Activated CD8-positive, alpha-beta memory T cell treated with anti-CD3 and anti-CD28 coated beads, Interleukin-2, amount 50 U/mL, for 1 hour (primary cell): ENCODE data around the gene VMAC.

Source experiments
- DNase-seq: peaks from one replicate; pipeline ENCODE4 v3.0.0-alpha.2; 2020; ENCODE audit errors: extremely low read depth

Gene VMAC

GRCh38 chr19:5952193-5953029 lies 47.7 kb downstream of the VMAC start:
- DNase-seq = no peak

DNA sequence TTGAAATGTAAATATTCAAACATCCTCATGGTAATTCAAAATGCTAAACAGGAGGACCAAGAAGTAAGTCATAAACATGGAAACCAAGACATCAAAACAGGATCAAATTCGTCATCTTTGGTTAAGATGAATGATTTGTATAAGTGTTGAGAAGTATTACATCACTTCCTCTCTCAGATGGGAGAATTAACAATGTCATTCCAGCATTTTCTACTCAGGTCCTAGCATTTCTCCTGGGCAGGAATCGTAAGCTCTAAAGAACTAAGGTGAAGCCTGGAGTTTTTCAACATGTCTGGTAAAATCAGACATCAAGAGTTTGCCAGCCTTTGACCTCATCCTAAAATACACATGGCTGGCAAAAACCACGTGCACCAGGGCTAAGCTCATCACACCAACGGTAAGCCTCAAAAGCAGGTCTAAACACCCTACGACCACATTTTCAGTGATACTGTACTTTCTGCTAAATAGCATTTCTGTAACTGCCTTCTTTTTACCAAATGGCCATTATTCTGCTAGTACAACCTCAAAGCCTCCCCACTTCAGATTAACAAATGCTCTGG lies 48.4 kb downstream of the VMAC start:
- DNase-seq = no peak

GRCh38 chr19:5953680-5954213 lies 49.1 kb downstream of the VMAC start:
- no peak for DNase-seq

DNA sequence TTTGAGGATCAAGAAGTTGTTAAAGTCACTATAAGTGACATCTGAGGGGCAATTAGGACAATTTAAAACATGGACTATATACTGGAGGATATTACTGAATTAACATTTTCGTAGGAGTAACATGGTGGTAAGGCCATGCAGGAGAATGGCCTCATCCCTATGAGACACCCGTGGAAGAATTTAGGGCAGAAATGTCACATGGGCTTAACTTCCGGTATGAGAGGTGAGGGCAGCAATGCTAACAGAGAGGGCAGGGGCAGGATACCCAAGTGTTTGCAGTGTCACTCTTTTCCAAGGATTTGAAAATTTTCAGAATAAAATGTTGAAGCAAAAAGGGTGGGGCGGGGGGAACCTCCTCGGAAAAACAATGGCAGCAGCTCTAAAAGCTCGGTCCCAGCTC lies 49.6 kb downstream of the VMAC start:
- no peak for DNase-seq

DNA sequence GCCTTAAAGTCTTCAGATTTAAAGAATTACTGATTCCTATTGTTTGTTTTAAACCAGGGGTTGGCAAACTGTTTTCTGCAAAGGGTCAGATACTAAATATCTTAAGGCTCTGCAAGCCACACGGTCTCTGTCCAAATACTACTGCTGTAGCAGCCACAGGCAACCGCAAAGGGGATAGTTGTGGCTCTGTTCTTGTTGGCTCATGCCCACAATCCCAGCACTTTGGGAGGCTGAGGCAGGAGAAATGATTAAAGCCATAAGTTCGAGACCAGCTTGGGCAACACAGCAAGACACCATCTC lies 50.9 kb downstream of the VMAC start:
- no peak for DNase-seq

- no peak for DNase-seq
Observed at GRCh38 chr19:5956323-5956722, 51.7 kb downstream of the VMAC start.

- DNase-seq = no peak
Observed at GRCh38 chr19:5956728-5957127, 52.1 kb downstream of the VMAC start.

DNA sequence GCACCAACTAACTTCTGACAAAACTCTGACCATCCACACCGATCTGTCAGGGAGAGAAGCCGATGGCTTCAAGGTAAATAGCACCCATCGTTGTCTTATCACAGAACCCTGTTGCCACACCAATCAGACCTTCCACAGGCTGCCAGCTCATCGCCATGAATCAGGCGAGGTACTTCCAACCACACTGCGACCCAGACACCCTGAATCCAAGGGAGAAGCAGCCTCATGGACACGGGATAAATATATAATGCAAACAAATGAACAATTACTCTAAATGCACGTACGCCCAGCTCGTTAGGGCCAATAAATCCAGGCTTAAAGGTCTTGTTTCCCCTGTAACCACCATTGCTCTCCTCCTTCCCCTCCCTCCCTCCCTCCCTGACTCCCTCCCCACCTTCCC lies 52.5 kb downstream of the VMAC start:
- DNase-seq = no peak

- DNase-seq = no peak
Observed at GRCh38 chr19:5958074-5958850, 53.6 kb downstream of the VMAC start.

DNA sequence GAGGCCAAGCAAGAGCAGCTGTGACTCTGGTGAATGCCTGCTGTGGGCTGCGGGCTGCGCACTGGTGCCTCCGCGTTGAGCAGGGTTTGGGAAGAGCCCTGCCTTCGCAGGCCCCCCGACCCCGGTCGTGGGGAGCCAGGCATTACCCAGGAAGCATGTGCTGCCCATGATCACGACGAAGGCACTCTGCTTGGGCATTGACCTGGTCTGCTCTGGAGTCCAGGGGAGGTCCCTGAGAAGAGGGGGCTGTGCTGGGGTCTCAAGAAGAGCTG lies 54.1 kb downstream of the VMAC start:
- DNase-seq = no peak

- no peak for DNase-seq
Observed at GRCh38 chr19:5959260-5960004, 54.8 kb downstream of the VMAC start.
